GM21619 (cell line): ENCODE data around the gene CSTF2T.
"Not testable (repeated sequence)": the region's sequence is repeated elsewhere in the genome, so short reads cannot be mapped to it uniquely, and the experiment has no call there.

Experiments used
- ATAC-seq: cut with Tn5 transposase; IDR thresholded peaks from one replicate; pipeline ENCODE4 v1.9.1; 2021; ENCODE audit not compliant: unreplicated experiment

Gene CSTF2T

GRCh38 chr10:51698473-51699063 is 827 bp downstream of the CSTF2T start:
- no peak for ATAC-seq

- no peak for ATAC-seq
Observed at GRCh38 chr10:51696251-51696650, 3.1 kb downstream of the CSTF2T start.

GRCh38 chr10:51694086-51694768 is 5.2 kb downstream of the CSTF2T start:
- ATAC-seq: no peak

GRCh38 chr10:51691135-51691534 is 8.3 kb downstream of the CSTF2T start:
- no peak for ATAC-seq

GRCh38 chr10:51689536-51689935 is 9.9 kb downstream of the CSTF2T start:
- ATAC-seq: no peak

GRCh38 chr10:51688826-51689225 is 10.6 kb downstream of the CSTF2T start:
- ATAC-seq: not testable (repeated sequence)

GRCh38 chr10:51687296-51687695 is 12.1 kb downstream of the CSTF2T start:
- ATAC-seq: no peak

GRCh38 chr10:51685768-51686167 is 13.6 kb downstream of the CSTF2T start:
- ATAC-seq: no peak

- no peak for ATAC-seq
Observed at GRCh38 chr10:51683031-51683691, 16.2 kb downstream of the CSTF2T start.

GRCh38 chr10:51679841-51680240 is 19.6 kb downstream of the CSTF2T start:
- ATAC-seq: no peak

GRCh38 chr10:51675088-51675487 is 24.3 kb downstream of the CSTF2T start:
- ATAC-seq: no peak

GRCh38 chr10:51672039-51672535 is 27.3 kb downstream of the CSTF2T start:
- no peak for ATAC-seq

- no peak for ATAC-seq
Observed at GRCh38 chr10:51669041-51669440, 30.4 kb downstream of the CSTF2T start.

- no peak for ATAC-seq
Observed at GRCh38 chr10:51668336-51668689, 31.1 kb downstream of the CSTF2T start.

GRCh38 chr10:51667678-51668335 is 31.6 kb downstream of the CSTF2T start:
- ATAC-seq: no peak

- ATAC-seq: no peak
Observed at GRCh38 chr10:51666456-51666855, 32.9 kb downstream of the CSTF2T start.

GRCh38 chr10:51663086-51663485 is 36.3 kb downstream of the CSTF2T start:
- ATAC-seq: no peak

GRCh38 chr10:51659344-51659743 is 40.1 kb downstream of the CSTF2T start:
- ATAC-seq: no peak

- no peak for ATAC-seq
Observed at GRCh38 chr10:51658000-51658399, 41.4 kb downstream of the CSTF2T start.

- ATAC-seq: no peak
Observed at GRCh38 chr10:51656503-51656902, 42.9 kb downstream of the CSTF2T start.

- ATAC-seq: no peak
Observed at GRCh38 chr10:51654918-51655317, 44.5 kb downstream of the CSTF2T start.

GRCh38 chr10:51653025-51653424 is 46.4 kb downstream of the CSTF2T start:
- no peak for ATAC-seq
